H1 (cell line): ENCODE measurements around the gene MACROD2. TPM values are rescaled to one million over a fixed set of nuclear protein-coding genes. Genes with fewer than 3 reads are reported as not detected.

ENCODE experiments used
- CTCF ChIA-PET: fragments of 300-600 bp; sonication (Branson Sonifier 250); formaldehyde crosslinking; loops from one replicate; lab custom pipeline; 2021; ENCODE audit not compliant: partially characterized antibody; lab: Charles Lee
- POLR2A ChIA-PET: fragments of 300-600 bp; sonication (Branson Sonifier 250); formaldehyde crosslinking; loops from one replicate; lab custom pipeline; 2021; ENCODE audit warnings: inconsistent platforms; ENCODE audit not compliant: partially characterized antibody; lab: Charles Lee
- DNase-seq, 2 experiments: peaks; one replicate each; pipeline versions ENCODE4 v3.0.0 to v3.0.0-alpha.2; 2010 to 2022; ENCODE audit warnings: low spot score in 2 of 2, low read depth in 1 of 2, mixed read lengths in 1 of 2
- FAIRE-seq: peaks from 2 replicates; lab custom pipeline; 2011; peaks lifted over from hg19 to GRCh38; lab: Jason Lieb, UNC
- H2AFZ ChIP-seq: 2 replicates; pipeline ENCODE4 v1.8.1; 2012; ENCODE audit warnings: low read length, inconsistent platforms
- H2AK5ac ChIP-seq: 2 replicates; pipeline ENCODE4 v1.6.1; 2013; ENCODE audit warnings: low read depth, low read length
- H2BK120ac ChIP-seq: replicated peaks from 2 replicates; pipeline ENCODE3; 2013; ENCODE audit warnings: low read depth, low read length, inconsistent platforms
- H2BK12ac ChIP-seq: 2 replicates; pipeline ENCODE4 v1.6.1; 2013; ENCODE audit warnings: low read depth, low read length
- H2BK15ac ChIP-seq: 2 replicates; pipeline ENCODE4 v1.6.1; 2013; ENCODE audit warnings: low read length
- H2BK20ac ChIP-seq: 2 replicates; pipeline ENCODE4 v1.6.1; 2013; ENCODE audit warnings: low read length
- H2BK5ac ChIP-seq: 2 replicates; pipeline ENCODE4 v1.6.1; 2013; ENCODE audit warnings: low read depth, low read length
- H3K14ac ChIP-seq: 2 replicates; pipeline ENCODE4 v1.6.1; 2013; ENCODE audit warnings: inconsistent platforms; ENCODE audit not compliant: insufficient read length
- H3K18ac ChIP-seq: 2 replicates; pipeline ENCODE4 v1.6.1; 2013; ENCODE audit warnings: low read length; ENCODE audit errors: extremely low read depth
- H3K23ac ChIP-seq: 2 replicates; pipeline ENCODE4 v1.6.1; 2013; ENCODE audit warnings: inconsistent platforms; ENCODE audit not compliant: insufficient read length
- H3K23me2 ChIP-seq: 2 replicates; pipeline ENCODE4 v1.6.1; 2013; ENCODE audit warnings: low read depth, low read length
- H3K27ac ChIP-seq: 2 replicates; pipeline ENCODE4 v1.6.1; 2011; ENCODE audit warnings: low read depth, low read length, inconsistent platforms
- H3K27me3 ChIP-seq, 4 experiments: replicated peaks in 1 of 4; 1 replicate in 1 of 4; 2 replicates in 3 of 4; pipeline versions ENCODE4 v1.6.1 to v1.8.1; 2011 to 2013; ENCODE audit warnings: low read length in 3 of 4, mild to moderate bottlenecking in 3 of 4, inconsistent platforms in 2 of 4, mixed read lengths in 2 of 4, moderate library complexity in 1 of 4; ENCODE audit not compliant: control insufficient read depth in 3 of 4, insufficient read depth in 3 of 4; ENCODE audit errors: extremely low read depth in 1 of 4
- H3K36me3 ChIP-seq, 4 experiments: 2 replicates each; pipeline versions ENCODE4 v1.6.1 to v1.8.1; 2011 to 2013; ENCODE audit warnings: mild to moderate bottlenecking in 4 of 4, low read length in 3 of 4, moderate library complexity in 2 of 4, control low read depth in 1 of 4, inconsistent platforms in 1 of 4; ENCODE audit not compliant: insufficient read depth in 4 of 4, control insufficient read depth in 2 of 4
- H3K4ac ChIP-seq: replicated peaks from 2 replicates; pipeline ENCODE3; 2013; ENCODE audit warnings: low read length, low read depth, mixed read lengths, inconsistent platforms; ENCODE audit not compliant: insufficient read length
- H3K4me1 ChIP-seq, 4 experiments: replicated peaks in 1 of 4; 1 replicate in 1 of 4; 2 replicates in 3 of 4; pipeline versions ENCODE4 v1.6.1 to v1.8.1; 2011 to 2013; ENCODE audit warnings: low read length in 3 of 4, inconsistent platforms in 2 of 4, mixed read lengths in 1 of 4; ENCODE audit not compliant: insufficient read depth in 4 of 4, control insufficient read depth in 3 of 4
- H3K4me2 ChIP-seq, 2 experiments: 2 replicates each; pipeline versions ENCODE4 v1.6.1 to v1.8.1; 2011 to 2013; ENCODE audit warnings: low read depth in 2 of 2, low read length in 2 of 2, control low read depth in 1 of 2, inconsistent platforms in 1 of 2, mild to moderate bottlenecking in 1 of 2; ENCODE audit not compliant: insufficient read depth in 1 of 2
- H3K4me3 ChIP-seq, 4 experiments: fragments of 200-600, 300-600 bp in 1 of 4; sonication (generic), shearing (Covaris generic), sonication (Bioruptor Twin) in 1 of 4; 2 replicates each; pipeline versions ENCODE4 v1.5.1 to v1.8.1; 2011 to 2016; ENCODE audit warnings: low read length in 4 of 4, low read depth in 3 of 4, control low read depth in 2 of 4, inconsistent platforms in 2 of 4, mild to moderate bottlenecking in 2 of 4, mixed read lengths in 1 of 4, moderate library complexity in 1 of 4; ENCODE audit not compliant: insufficient read depth in 2 of 4; ENCODE audit errors: extremely low read depth in 1 of 4
- H3K56ac ChIP-seq: replicated peaks from 2 replicates; pipeline ENCODE3; 2013; ENCODE audit warnings: low read depth, mild to moderate bottlenecking, mixed read lengths, low read length, inconsistent platforms; ENCODE audit not compliant: insufficient read length
- H3K79me1 ChIP-seq: 2 replicates; pipeline ENCODE4 v1.6.1; 2013; ENCODE audit warnings: low read depth, low read length, control low read depth
- H3K79me2 ChIP-seq, 2 experiments: 2 replicates each; pipeline versions ENCODE4 v1.6.1 to v1.8.1; 2012 to 2013; ENCODE audit warnings: low read length in 2 of 2, mild to moderate bottlenecking in 2 of 2, inconsistent platforms in 1 of 2; ENCODE audit not compliant: insufficient read depth in 2 of 2, control insufficient read depth in 1 of 2
- H3K9ac ChIP-seq, 4 experiments: replicated peaks in 1 of 4; 1 replicate in 1 of 4; 2 replicates in 3 of 4; pipeline versions ENCODE4 v1.6.1 to v1.8.1; 2011 to 2013; ENCODE audit warnings: low read depth in 3 of 4, low read length in 3 of 4, control low read depth in 2 of 4, mild to moderate bottlenecking in 2 of 4, moderate library complexity in 2 of 4, inconsistent platforms in 1 of 4; ENCODE audit errors: extremely low read depth in 1 of 4
- H3K9me3 ChIP-seq, 2 experiments: 2 replicates each; pipeline versions ENCODE4 v1.6.1 to v1.8.1; 2012 to 2013; ENCODE audit warnings: mild to moderate bottlenecking in 2 of 2, moderate library complexity in 2 of 2, control low read depth in 1 of 2, inconsistent platforms in 1 of 2, low read depth in 1 of 2, low read length in 1 of 2, mixed read lengths in 1 of 2; ENCODE audit not compliant: insufficient read depth in 2 of 2
- H4K20me1 ChIP-seq, 2 experiments: replicated peaks in 1 of 2; 2 replicates each; pipeline versions ENCODE3 to v1.8.1; 2011 to 2013; ENCODE audit warnings: inconsistent platforms in 2 of 2, low read length in 2 of 2, mild to moderate bottlenecking in 1 of 2; ENCODE audit not compliant: insufficient read depth in 2 of 2, control insufficient read depth in 1 of 2
- H4K5ac ChIP-seq: 2 replicates; pipeline ENCODE4 v1.6.1; 2013; ENCODE audit warnings: low read length, low read depth, mixed read lengths, inconsistent platforms; ENCODE audit not compliant: insufficient read length
- H4K8ac ChIP-seq: 2 replicates; pipeline ENCODE4 v1.8.0; 2013; ENCODE audit warnings: mild to moderate bottlenecking, moderate library complexity, low read length, inconsistent platforms; ENCODE audit not compliant: insufficient read depth; ENCODE audit errors: extremely low read depth
- H4K91ac ChIP-seq: replicated peaks from 2 replicates; pipeline ENCODE3; 2013; ENCODE audit warnings: low read length, mixed read lengths, inconsistent platforms; ENCODE audit not compliant: insufficient read length
- BRCA1 ChIP-seq: IDR thresholded peaks from 2 replicates; pipeline ENCODE4 v1.6.1; 2012; ENCODE audit warnings: low read depth, low read length, improper control_type of control experiment
- CEBPB ChIP-seq: IDR thresholded peaks from 2 replicates; pipeline ENCODE4 v1.6.1; 2012; ENCODE audit warnings: low read depth, low read length
- CREB1 ChIP-seq: IDR thresholded peaks from 2 replicates; pipeline ENCODE4 v1.6.1; 2012; ENCODE audit warnings: inconsistent platforms
- GABPA ChIP-seq: IDR thresholded peaks from 2 replicates; pipeline ENCODE4 v1.6.1; 2011; ENCODE audit warnings: mild to moderate bottlenecking, low read length, moderate library complexity, borderline replicate concordance; ENCODE audit not compliant: insufficient read depth
- HDAC2 ChIP-seq, 2 experiments: fragments of 300-600 bp in 1 of 2; sonication (generic) in 1 of 2; IDR thresholded peaks; 2 replicates each; pipeline ENCODE4 v1.6.1; 2011 to 2012; ENCODE audit warnings: low read depth in 2 of 2, low read length in 2 of 2, mild to moderate bottlenecking in 2 of 2, moderate library complexity in 2 of 2, borderline replicate concordance in 1 of 2, inconsistent platforms in 1 of 2
- JUN ChIP-seq: IDR thresholded peaks from 2 replicates; pipeline ENCODE4 v1.6.1; 2011; ENCODE audit warnings: low read depth, mild to moderate bottlenecking, improper control_type of control experiment, low read length
- NANOG ChIP-seq: IDR thresholded peaks from 2 replicates; pipeline ENCODE4 v1.6.1; 2011; ENCODE audit warnings: low read length, low read depth, mild to moderate bottlenecking, inconsistent platforms; ENCODE audit not compliant: insufficient read depth, poor library complexity, severe bottlenecking
- NRF1 ChIP-seq: IDR thresholded peaks from 2 replicates; pipeline ENCODE4 v1.6.1; 2011; ENCODE audit warnings: mild to moderate bottlenecking, low read depth, low read length, improper control_type of control experiment
- POLR2A ChIP-seq, 2 experiments: IDR thresholded peaks; 1 replicate in 1 of 2; 2 replicates in 1 of 2; pipeline ENCODE4 v1.6.1; 2011; ENCODE audit warnings: low read depth in 2 of 2, low read length in 2 of 2, mild to moderate bottlenecking in 2 of 2; ENCODE audit errors: control extremely low read depth in 1 of 2
- RBBP5 ChIP-seq: IDR thresholded peaks from 2 replicates; pipeline ENCODE4 v1.7.1; 2012; ENCODE audit warnings: low read depth, mild to moderate bottlenecking, inconsistent platforms, low read length, moderate library complexity, borderline replicate concordance
- SP2 ChIP-seq: IDR thresholded peaks from 2 replicates; pipeline ENCODE4 v1.6.1; 2012; ENCODE audit warnings: mild to moderate bottlenecking, low read length, inconsistent platforms
- TAF1 ChIP-seq: IDR thresholded peaks from 2 replicates; pipeline ENCODE4 v1.6.1; 2011; ENCODE audit warnings: mild to moderate bottlenecking, low read depth, low read length
- ZNF274 ChIP-seq: IDR thresholded peaks from 2 replicates; pipeline ENCODE4 v1.7.0; 2012; ENCODE audit warnings: low read length, borderline replicate concordance; ENCODE audit errors: extremely low read depth
- WGBS, 2 experiments: shearing (Covaris generic) in 1 of 2; methylation state at CpG; one replicate each; pipeline versions ENCODE4 v1.1.6 to v1.1.7; 2013 to 2015; ENCODE audit warnings: low lambda C conversion rate in 2 of 2, mixed read lengths in 2 of 2, inconsistent platforms in 1 of 2, low coverage in 1 of 2, missing lambda C conversion rate in 1 of 2; ENCODE audit not compliant: insufficient replicate concordance in 2 of 2, insufficient coverage in 1 of 2, insufficient read length in 1 of 2; ENCODE audit errors: extremely low coverage in 1 of 2, missing lambda C conversion rate in 1 of 2; 5-methylcytosine and 5-hydroxymethylcytosine counted together
- polyA plus RNA-seq, 7 experiments: library from polyadenylated mRNA; depleted of rRNA in 3 of 7; stranded (reverse) in 5 of 7; unstranded in 2 of 7; fragments of >200 nt in 5 of 7; fragments of 200-250 nt in 2 of 7; gene quantifications; 1 replicate in 5 of 7; 2 replicates in 1 of 7; 4 replicates in 1 of 7; pipeline versions ENCODE4 v1.2.1 to v1.2.3, GENCODE V29; 2011 to 2013; ENCODE audit warnings: missing spikeins in 2 of 7, mixed read lengths in 2 of 7
- total RNA-seq: library from RNA; stranded (reverse); fragmentation: NEBNext Ultra II Directional; extraction: Animal tissue kit (Norgen Biotek cat#: 25700); gene quantifications from 2 replicates; pipeline ENCODE4 v1.2.1, GENCODE V29; 2021
- TF ChIP-seq, protein P1 (sequence below): IDR thresholded peaks from 2 replicates; pipeline ENCODE4 v1.6.1; 2012; ENCODE audit warnings: low read length, inconsistent platforms

Gene MACROD2
- total and polyA plus RNA-seq, 2 of the 8 experiments (the other 6 are each of a cell fraction or from before 2014, with no cell fraction given), result 0.70 to 3.9 TPM

DNA sequence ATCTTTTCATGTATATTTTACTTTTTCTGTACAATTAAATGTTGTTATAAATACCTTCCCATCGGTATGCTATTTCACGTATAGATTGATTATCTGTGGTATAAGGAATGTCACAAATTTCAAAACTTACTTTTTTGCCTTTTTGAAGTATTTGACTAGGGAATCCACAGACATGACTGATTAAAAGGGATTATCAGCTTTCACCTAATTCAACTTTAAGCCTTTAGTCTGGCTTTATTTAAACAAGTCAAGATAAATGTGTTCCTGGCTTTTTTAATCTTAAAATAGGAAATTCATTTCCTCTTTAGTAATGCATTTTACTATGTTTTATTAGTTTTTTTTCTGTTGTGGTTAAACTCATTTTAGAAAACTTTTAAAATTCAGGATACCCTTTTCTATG lies 160.0 kb downstream of the MACROD2 start:
- Histone ChIP-seq H3K23ac (no peak overlapping the region), H3K4me3 (no peak overlapping the region), H2AFZ (no peak overlapping the region), H3K9ac (no peak overlapping the region), H3K18ac (no peak overlapping the region), H3K14ac (no peak overlapping the region), H3K79me1 (no peaks in the 10 kb centered on the region), H3K27ac (no peak overlapping the region), H3K27me3 (no peaks in the 10 kb centered on the region), H4K20me1 (no peaks in the 10 kb centered on the region), H2BK20ac (no peak overlapping the region), H2BK120ac (no peak overlapping the region), H2BK12ac (no peak overlapping the region), H2BK15ac (no peak overlapping the region), H4K91ac (no peak overlapping the region), H2BK5ac (no peak overlapping the region), H3K4me2 (no peak overlapping the region), H3K4ac (no peak overlapping the region), H3K9me3 (no peaks in the 10 kb centered on the region), H3K4me1 (no peaks in the 10 kb centered on the region), H4K5ac (no peak overlapping the region), H3K36me3 (no peaks in the 10 kb centered on the region), H3K79me2 (no peaks in the 10 kb centered on the region), H3K23me2 (no peaks in the 10 kb centered on the region), H3K56ac (no peak overlapping the region), H4K8ac (no peak overlapping the region), H2AK5ac (no peak overlapping the region)
- ChIA-PET CTCF (interaction anchor here (0.8 to 1.0 kb wide), 2 partner anchors 9 to 38 kb away, joined by 4 to 6 read pairs; no protein-coding TSS in a partner anchor), POLR2A (no interaction called here)
- DNase-seq, result no peak
- WGBS, 2 experiments, result 94% methylated on average over 2 of the region's 2 CpGs; no CpG with 5 or more reads in 1 of the 2 experiments
- FAIRE-seq, result no peak
- TF ChIP-seq POLR2A (IDR thresholded peaks at IDR 0.05; ENCODE audit: control extremely low read depth in 1 of 2, low read depth in 2 of 2, low read length in 2 of 2) (no peak), SP2 (no peak), NRF1 (no peak), JUN (no peak), HDAC2 (IDR thresholded peaks at IDR 0.05; ENCODE audit: borderline replicate concordance in 1 of 2, low read depth in 2 of 2, low read length in 2 of 2) (no peak), BRCA1 (no peak), TAF1 (no peak), ZNF274 (no peak), NANOG (no peak), CEBPB (no peak), GABPA (no peak), RBBP5 (no peak), CREB1 (no peak)
- TF ChIP-seq, protein P1, sequence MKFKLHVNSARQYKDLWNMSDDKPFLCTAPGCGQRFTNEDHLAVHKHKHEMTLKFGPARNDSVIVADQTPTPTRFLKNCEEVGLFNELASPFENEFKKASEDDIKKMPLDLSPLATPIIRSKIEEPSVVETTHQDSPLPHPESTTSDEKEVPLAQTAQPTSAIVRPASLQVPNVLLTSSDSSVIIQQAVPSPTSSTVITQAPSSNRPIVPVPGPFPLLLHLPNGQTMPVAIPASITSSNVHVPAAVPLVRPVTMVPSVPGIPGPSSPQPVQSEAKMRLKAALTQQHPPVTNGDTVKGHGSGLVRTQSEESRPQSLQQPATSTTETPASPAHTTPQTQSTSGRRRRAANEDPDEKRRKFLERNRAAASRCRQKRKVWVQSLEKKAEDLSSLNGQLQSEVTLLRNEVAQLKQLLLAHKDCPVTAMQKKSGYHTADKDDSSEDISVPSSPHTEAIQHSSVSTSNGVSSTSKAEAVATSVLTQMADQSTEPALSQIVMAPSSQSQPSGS, result no peak
